GM10847 (cell line): ENCODE results near the gene BSG.

Experiments
- POLR2A ChIP-seq: IDR thresholded peaks from 2 replicates; pipeline ENCODE4 v1.6.1; 2011; ENCODE audit not compliant: insufficient read length; ENCODE audit errors: extremely low read depth

Gene BSG

DNA sequence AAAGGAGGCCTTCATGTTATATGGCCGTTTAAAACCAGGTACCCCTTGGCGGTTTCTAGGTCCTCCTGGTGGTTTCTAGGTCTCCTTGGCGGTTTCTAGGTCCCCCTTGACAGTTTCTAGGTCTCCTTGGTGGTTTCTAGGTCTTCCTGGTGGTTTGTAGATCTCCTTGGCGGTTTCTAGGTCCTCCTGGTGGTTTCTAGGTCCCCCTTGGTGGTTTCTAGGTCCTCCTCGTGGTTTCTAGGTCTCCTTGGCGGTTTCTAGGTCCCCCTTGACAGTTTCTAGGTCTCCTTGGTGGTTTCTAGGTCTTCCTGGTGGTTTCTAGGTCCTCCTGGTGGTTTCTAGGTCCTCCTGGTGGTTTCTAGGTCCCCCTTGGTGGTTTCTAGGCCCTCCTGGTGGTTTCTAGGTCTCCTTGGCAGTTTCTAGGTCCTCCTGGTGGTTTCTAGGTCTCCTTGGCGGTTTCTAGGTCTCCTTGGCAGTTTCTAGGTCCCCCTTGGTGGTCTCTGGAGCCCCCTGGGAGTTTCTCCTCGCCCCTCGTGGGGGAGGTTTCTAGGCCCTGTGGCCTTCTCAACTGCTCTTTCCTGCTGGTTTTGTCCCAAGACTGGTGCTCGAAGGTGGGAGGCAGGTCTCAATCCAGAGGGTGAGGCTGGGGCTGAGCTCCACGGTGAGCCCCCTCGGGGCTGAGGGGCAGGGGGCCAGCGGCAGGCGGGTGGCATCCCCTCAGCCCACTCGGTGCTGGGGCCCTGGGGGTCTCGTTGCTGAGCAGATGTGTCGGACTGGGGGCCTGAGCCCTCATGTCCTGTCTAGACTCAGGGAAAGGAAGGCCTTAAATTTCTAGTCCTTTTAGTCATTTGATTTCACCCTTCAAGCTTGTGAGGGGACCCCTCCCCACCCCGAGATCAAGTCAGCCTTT, 25.3 kb downstream of the BSG start:
- no peak for TF ChIP-seq POLR2A

- TF ChIP-seq POLR2A: no peak
These were observed 28.9 kb downstream of the BSG start for GRCh38 chr19:601310-601709.

- TF ChIP-seq POLR2A: no peak
These were observed 29.4 kb downstream of the BSG start for GRCh38 chr19:601790-602189.

DNA sequence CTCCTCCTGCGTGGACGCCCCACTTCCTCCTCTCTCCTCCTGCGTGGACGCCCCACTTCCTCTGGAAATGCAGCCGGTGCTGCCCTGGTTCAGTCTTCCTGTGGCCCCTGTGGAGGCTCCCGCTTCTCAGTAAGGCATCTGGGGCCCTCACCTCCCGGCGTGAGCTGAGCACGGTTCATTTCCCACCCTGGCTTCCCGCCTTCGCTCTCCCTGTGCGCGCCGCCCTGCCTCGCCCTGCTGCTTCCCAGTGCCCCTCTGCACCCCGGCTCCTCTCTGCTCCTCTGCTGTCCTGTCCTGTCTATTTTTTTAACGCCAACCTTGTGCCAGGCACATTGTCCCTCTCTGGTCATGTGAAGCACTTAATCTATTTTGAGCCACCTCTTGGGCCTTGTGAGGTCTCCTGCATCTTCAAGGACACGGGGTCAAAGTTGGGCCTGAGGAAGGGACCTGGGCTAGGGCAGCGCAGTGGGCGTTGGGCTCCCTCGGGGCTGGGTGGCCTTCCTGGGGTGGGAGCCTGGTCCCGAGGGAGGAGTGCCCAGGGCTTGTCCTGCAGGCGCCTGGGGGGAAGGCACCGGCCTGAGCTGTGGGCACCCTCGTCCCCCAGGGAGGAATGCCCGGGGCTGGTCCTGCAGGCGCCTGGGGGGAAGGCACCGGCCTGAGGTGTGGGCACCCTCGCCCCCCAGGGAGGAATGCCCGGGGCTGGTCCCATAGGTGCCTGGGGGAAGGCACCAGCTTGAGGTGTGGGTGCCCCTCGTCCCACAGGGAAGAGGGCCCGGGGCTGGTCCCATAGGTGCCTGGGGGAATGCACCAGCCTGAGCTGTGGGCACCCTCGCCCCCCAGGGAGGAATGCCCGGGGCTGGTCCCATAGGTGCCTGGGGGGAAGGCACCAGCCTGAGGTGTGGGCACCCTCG, 30.2 kb downstream of the BSG start:
- TF ChIP-seq POLR2A: no peak

DNA sequence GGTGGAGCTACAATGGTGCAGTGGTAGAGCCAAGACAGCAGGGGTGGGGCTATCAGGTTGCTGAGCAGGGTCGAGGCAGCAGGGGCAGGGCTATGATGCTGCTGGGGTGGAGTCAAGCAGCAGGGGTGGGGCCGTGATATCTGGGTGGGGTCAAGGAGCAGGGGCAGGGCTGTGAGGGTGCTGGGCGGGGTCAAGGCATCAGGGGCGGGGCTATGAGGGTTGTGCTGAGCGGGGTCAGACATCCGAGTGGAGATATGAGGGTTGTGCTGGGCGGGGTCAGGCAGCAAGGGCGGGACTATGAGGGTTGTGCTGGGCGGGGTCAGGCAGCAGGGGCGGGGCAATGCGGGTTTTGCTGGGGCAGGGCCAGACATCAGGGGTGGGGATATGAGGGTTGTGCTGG, 32.0 kb downstream of the BSG start:
- TF ChIP-seq POLR2A: no peak

DNA sequence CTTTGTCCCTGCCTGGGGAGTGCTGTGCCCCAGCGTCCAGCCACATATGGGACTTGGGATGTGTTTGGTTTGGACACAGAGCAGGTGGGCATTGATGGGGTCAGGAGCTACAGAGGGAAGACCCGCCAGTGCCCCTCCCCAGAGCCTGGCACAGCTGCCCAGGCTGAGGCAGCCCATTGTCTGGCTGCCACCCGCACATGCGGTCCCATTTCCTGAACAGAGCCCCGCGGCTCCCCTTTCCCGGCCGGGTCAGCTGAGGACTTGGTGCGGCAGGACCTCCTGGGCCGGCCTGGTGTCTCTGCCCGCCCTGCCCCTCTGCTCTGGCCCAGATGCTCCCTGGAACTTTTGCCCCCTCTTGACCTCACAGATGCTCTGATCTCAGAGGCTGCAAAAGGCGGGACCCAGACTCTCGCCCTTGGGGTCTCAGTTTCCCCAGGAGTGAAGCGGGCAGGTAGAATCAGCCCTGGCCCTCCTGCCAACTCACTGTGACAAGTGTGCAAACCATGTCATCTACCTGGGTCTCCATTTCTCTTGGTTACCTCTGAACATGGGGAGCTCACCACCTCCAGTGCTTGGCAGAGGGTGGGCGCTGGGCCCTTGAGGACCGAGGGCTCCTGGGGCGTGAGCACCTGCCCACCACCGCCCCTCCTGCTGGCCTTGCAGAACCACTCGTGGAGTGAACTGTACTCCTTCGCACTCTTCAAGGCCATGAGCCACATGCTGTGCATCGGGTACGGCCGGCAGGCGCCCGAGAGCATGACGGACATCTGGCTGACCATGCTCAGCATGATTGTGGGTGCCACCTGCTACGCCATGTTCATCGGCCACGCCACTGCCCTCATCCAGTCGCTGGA, 35.1 kb downstream of the BSG start:
- TF ChIP-seq POLR2A: no peak

GRCh38 chr19:608155-609003, 36.0 kb downstream of the BSG start:
- TF ChIP-seq POLR2A: no peak

DNA sequence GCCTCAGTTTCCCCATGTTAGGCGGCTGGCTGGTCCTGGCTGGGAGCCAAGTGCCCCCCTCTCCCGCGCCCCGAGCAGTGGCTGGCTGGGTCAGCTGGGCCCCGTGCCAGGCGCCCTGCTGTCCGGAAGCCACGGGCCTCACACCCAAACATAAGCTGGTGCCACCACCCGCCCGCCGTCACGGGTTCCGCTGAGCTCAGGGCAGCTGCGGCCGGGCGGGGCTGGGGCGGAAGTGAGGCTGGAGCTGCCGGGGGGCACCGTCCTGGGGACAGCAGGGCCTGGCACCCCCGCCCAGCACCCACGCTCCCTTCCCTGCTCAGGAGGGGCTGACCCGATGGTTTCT, 36.6 kb downstream of the BSG start:
- TF ChIP-seq POLR2A: no peak

DNA sequence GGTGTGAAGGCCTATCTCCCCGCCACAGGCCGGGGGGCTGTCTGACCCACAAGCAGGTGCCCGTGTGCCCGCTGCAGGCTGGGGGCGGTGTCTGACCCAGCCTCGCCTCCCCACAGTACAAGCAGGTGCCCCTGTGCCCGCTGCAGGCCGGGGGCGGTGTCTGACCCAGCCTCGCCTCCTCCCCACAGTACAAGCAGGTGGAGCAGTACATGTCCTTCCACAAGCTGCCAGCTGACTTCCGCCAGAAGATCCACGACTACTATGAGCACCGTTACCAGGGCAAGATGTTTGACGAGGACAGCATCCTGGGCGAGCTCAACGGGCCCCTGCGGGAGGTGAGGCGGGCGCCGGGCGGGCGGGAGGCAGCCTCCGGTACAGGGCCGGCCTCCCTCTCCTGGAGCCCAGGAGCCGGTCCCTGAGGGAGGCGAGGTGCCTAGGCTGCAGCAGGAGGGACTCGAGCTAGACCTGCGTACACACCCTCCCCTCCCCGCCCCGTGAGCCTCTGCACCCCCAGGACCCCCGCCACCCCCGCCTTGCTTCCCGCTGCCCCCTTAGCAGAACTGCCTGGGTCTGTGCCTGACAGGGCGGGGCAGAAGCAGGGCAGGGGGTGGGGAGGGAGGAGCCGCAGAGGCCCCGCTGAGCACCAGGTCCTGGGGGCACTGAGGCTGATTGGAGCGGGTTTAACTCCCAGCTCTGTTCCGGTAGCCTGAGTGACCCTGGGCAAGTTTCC, 37.8 kb downstream of the BSG start:
- no peak for TF ChIP-seq POLR2A

DNA sequence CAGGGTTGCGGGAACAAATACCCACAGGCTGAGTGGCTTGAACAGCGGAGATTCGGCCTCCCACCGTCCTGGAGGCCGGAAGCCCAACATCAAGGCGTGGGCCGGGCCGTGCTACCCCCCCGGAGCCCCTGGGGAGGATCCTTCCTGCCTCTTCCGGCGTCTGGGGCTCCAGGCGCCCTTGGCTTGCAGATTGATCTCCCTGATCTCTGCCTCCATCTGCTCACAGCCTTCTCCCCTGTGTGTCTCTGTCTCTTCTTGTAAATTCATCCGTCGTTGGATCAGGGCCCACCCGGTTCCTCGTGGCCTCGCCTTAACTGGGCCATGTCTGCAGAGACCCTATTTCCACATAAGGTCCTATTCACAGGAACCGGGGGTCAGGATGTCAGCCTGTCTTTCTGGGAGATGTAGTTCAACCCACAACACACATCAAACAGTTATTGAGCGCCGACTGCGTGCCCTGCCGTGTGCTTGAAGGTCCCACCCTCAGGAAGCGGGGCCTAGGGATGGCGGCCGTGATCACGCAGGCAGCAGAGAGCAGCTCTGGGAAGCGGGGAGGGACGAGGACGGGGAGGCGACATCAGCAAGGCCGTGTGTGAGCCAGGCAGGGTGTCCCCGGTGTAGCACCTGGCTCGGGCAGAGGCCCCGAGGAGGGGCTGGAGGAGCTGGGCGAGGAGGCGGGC, 38.5 kb downstream of the BSG start:
- no peak for TF ChIP-seq POLR2A

- TF ChIP-seq POLR2A: no peak
These were observed 39.1 kb downstream of the BSG start for GRCh38 chr19:611481-611868.

- no peak for TF ChIP-seq POLR2A
These were observed 40.5 kb downstream of the BSG start for GRCh38 chr19:612941-613340.
